CD14-positive monocyte (primary cell): ENCODE results near the gene APBA3. TPM values are rescaled to one million over a fixed set of nuclear protein-coding genes. Genes with fewer than 3 reads are reported as not detected.

Source experiments
- DNase-seq, 3 donors: peaks; one replicate each; pipeline ENCODE4 v3.0.0-alpha.2; 2011 to 2022
- H2AFZ ChIP-seq: 2 replicates; pipeline ENCODE4 v1.6.0; 2012; ENCODE audit warnings: mild to moderate bottlenecking, low read depth, low read length, inconsistent platforms; ENCODE audit not compliant: insufficient read depth, poor library complexity, severe bottlenecking
- H3K27ac ChIP-seq, 2 donors: 1 replicate in 1 of 2; 2 replicates in 1 of 2; pipeline ENCODE4 v1.5.1; 2012 to 2013; ENCODE audit warnings: low read length in 2 of 2, control low read depth in 1 of 2, inconsistent platforms in 1 of 2, low read depth in 1 of 2, mild to moderate bottlenecking in 1 of 2
- H3K27me3 ChIP-seq, 2 donors: one replicate each; pipeline versions ENCODE4 v1.6.0 to v1.6.1; 2011 to 2013; ENCODE audit warnings: low read length in 2 of 2; ENCODE audit not compliant: control insufficient read depth in 2 of 2, insufficient read depth in 2 of 2
- H3K36me3 ChIP-seq, 2 donors: replicated peaks in 1 of 2; 1 replicate in 1 of 2; 2 replicates in 1 of 2; pipeline versions ENCODE4 v1.5.1 to v1.6.1; 2012 to 2013; ENCODE audit warnings: low read length in 2 of 2, control low read depth in 1 of 2, inconsistent platforms in 1 of 2, mild to moderate bottlenecking in 1 of 2; ENCODE audit not compliant: insufficient read depth in 2 of 2, control insufficient read depth in 1 of 2
- H3K4me1 ChIP-seq, 2 donors: 1 replicate in 1 of 2; 2 replicates in 1 of 2; pipeline versions ENCODE4 v1.5.1 to v1.6.1; 2012 to 2013; ENCODE audit warnings: low read length in 2 of 2, control low read depth in 1 of 2, inconsistent platforms in 1 of 2, mild to moderate bottlenecking in 1 of 2, moderate library complexity in 1 of 2; ENCODE audit not compliant: insufficient read depth in 2 of 2, control insufficient read depth in 1 of 2
- H3K4me2 ChIP-seq: replicated peaks from 2 replicates; pipeline ENCODE3; 2012; ENCODE audit warnings: low read length, moderate library complexity, mild to moderate bottlenecking; ENCODE audit not compliant: poor library complexity, severe bottlenecking; ENCODE audit errors: extremely low read depth
- H3K4me3 ChIP-seq, 3 experiments: fragments of 200-600 bp in 1 of 3; sonication (generic) in 1 of 3; replicated peaks in 1 of 3; 1 replicate in 2 of 3; 2 replicates in 1 of 3; pipeline ENCODE4 v1.5.1; 2011 to 2013; ENCODE audit warnings: low read length in 3 of 3, mild to moderate bottlenecking in 3 of 3, control low read depth in 2 of 3, low read depth in 2 of 3, inconsistent platforms in 1 of 3, moderate library complexity in 1 of 3
- H3K79me2 ChIP-seq: 2 replicates; pipeline ENCODE4 v1.6.0; 2012; ENCODE audit warnings: mild to moderate bottlenecking, control low read depth, inconsistent platforms, low read length, moderate library complexity; ENCODE audit not compliant: insufficient read depth
- H3K9ac ChIP-seq: 2 replicates; pipeline ENCODE4 v1.6.0; 2017; ENCODE audit warnings: low read length, mild to moderate bottlenecking; ENCODE audit not compliant: insufficient read depth, poor library complexity, severe bottlenecking
- H3K9me3 ChIP-seq, 2 donors: replicated peaks in 1 of 2; 1 replicate in 1 of 2; 2 replicates in 1 of 2; pipeline versions ENCODE4 v1.5.1 to v1.6.1; 2012 to 2013; ENCODE audit warnings: low read length in 2 of 2, control low read depth in 1 of 2; ENCODE audit not compliant: control insufficient read depth in 1 of 2, insufficient read depth in 1 of 2
- H4K20me1 ChIP-seq: 2 replicates; pipeline ENCODE4 v1.6.0; 2012; ENCODE audit warnings: mild to moderate bottlenecking, low read length, control low read depth, moderate library complexity; ENCODE audit not compliant: insufficient read depth
- H3K27ac Mint-ChIP-seq, 7 donors: one replicate each; pipeline ENCODE4 v1.8.0; 2020; ENCODE audit warnings: mild to moderate bottlenecking in 7 of 7, mixed read lengths in 7 of 7, moderate library complexity in 6 of 7, inconsistent platforms in 2 of 7
- H3K27me3 Mint-ChIP-seq, 3 donors: one replicate each; pipeline ENCODE4 v1.8.0; 2021 to 2022; ENCODE audit warnings: low read depth in 3 of 3, mild to moderate bottlenecking in 3 of 3, mixed read lengths in 3 of 3, moderate library complexity in 3 of 3, inconsistent platforms in 1 of 3
- H3K36me3 Mint-ChIP-seq, 2 donors: one replicate each; pipeline ENCODE4 v1.8.0; 2020; ENCODE audit warnings: mixed read lengths in 2 of 2, inconsistent platforms in 1 of 2, mild to moderate bottlenecking in 1 of 2
- H3K4me1 Mint-ChIP-seq: one replicate; pipeline ENCODE4 v1.8.0; 2020; ENCODE audit warnings: mild to moderate bottlenecking, mixed read lengths
- H3K4me3 Mint-ChIP-seq, 2 donors: one replicate each; pipeline ENCODE4 v1.8.0; 2020; ENCODE audit warnings: mild to moderate bottlenecking in 2 of 2, mixed read lengths in 2 of 2, moderate library complexity in 1 of 2
- H3K9me3 Mint-ChIP-seq, 7 donors: one replicate each; pipeline ENCODE4 v1.8.0; 2020 to 2022; ENCODE audit warnings: mixed read lengths in 7 of 7, mild to moderate bottlenecking in 6 of 7, moderate library complexity in 6 of 7, inconsistent platforms in 2 of 7
- CTCF ChIP-seq: fragments of 200-600 bp; IDR thresholded peaks from one replicate; pipeline ENCODE4 v1.8.0; 2022; ENCODE audit warnings: antibody characterized with exemption, mild to moderate bottlenecking
- WGBS: methylation state at CpG from one replicate; pipeline ENCODE4 v1.1.5; 2013; ENCODE audit warnings: missing lambda C conversion rate; ENCODE audit not compliant: insufficient coverage; 5-methylcytosine and 5-hydroxymethylcytosine counted together
- intact Hi-C, 2 donors: fragments of 100-400 bp; cut with micrococcal nuclease; formaldehyde crosslinking; loops; one replicate each; pipeline versions ENCODE4 v1.15.0 to v1.15.1; 2023
- polyA plus RNA-seq, 3 donors: library from polyadenylated mRNA; depleted of rRNA in 1 of 3; unstranded in 2 of 3; stranded (reverse) in 1 of 3; fragments of 300-500 nt in 2 of 3; fragments of >200 nt in 1 of 3; fragmentation: Illumina TruSeq in 2 of 3; gene quantifications; 1 replicate in 2 of 3; 2 replicates in 1 of 3; pipeline ENCODE4 v1.2.3, GENCODE V29; 2012 to 2021

Gene APBA3
- polyA plus RNA-seq, 3 donors = 14.5 to 23.1 (median 16.1) TPM

DNA sequence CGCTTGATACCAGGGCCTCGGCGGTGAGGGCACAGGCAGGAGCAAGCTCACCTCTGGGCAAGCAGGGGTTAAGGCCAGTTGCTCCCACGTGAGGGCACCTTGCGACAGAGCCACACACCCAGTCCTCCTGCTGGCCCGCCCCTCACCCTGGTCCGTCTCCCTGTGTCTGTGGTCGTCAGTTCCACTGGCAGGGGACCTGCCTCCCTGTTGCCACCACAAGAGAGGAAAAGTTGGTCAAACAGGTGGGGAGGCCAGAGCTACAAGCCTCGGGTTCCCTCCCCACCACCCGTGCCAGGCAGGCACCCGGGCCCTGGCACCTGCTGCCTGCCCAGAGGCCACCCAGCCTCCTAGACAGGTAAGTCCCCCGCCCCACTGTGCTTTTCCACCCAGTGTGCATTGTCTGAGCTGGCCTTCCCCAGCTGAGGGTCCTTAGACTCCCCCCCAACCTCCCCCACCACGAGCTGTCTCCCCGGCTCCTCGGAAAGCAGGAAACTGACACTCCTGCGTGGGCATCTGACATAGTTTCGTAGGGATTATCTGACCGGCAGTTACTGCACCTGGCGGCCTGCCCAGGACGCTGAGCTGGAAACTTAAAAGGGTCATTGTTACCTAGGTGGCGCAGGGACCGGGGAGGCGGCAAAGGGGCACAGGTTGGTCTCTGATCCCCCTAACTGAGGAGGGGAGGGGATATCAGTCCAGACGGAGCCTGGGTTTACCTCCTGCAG, 53.1 kb downstream of the APBA3 start, which contains the start of gene TJP3:
Gene TJP3, plus strand, starts transcription at position 178 of the 725 bp plus-strand sequence. CDS start 20,049 bp downstream, outside the sequence.
- intact Hi-C loops = loop anchor here (5.0 kb wide), 1 partner anchor 41 kb away; no protein-coding TSS in a partner anchor
- peak within 1 kb of the TSS in 1 of 2 donors; percentile 53 for H3K4me3 Mint-ChIP-seq

DNA sequence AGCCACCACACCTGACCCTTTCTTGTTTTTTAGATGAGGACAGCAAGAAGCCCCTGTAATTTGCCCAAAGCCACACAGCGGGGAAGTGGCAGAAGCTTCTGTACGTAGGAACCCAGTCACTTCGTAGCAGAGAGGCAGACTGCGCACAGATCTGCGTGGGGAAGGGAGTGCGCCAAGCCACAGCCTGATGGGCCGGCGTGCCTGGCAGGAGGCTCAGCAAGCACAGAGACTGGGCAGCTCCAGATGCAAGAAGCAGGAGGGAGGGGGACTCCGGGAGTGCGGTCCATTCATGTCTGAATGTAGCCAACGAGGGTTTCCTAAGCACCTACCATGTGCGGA, 53.7 kb downstream of the APBA3 start:
- peaks cover 2 to 46% (median 22%) of the 10 kb centered on the region in 3 donors for H3K27me3 Mint-ChIP-seq
- no peak overlapping the region for H3K27ac ChIP-seq
- H3K9ac ChIP-seq = no peak overlapping the region
- H2AFZ ChIP-seq = no peak overlapping the region
- H3K36me3 Mint-ChIP-seq = no peaks in the 10 kb centered on the region
- DNase-seq = no peak
- no peaks in the 10 kb centered on the region for H3K9me3 ChIP-seq
- intact Hi-C loops = loop anchor here (5.0 kb wide), 1 partner anchor 41 kb away; no protein-coding TSS in a partner anchor
- H3K4me3 Mint-ChIP-seq = peak overlapping the region in 1 of 2 donors; percentile 53
- H4K20me1 ChIP-seq = no peaks in the 10 kb centered on the region
- WGBS = 88% methylated on average over 12 of the region's 12 CpGs
- H3K4me2 ChIP-seq = no peak overlapping the region
- peak overlapping the region in 2 of 7 donors; percentile 12 to 60 for H3K27ac Mint-ChIP-seq
- H3K4me1 ChIP-seq = peaks cover 9 to 22% of the 10 kb centered on the region in 2 donors
- no peaks in the 10 kb centered on the region for H3K36me3 ChIP-seq
- no peak for TF ChIP-seq CTCF
- peaks cover 0 to 13% of the 10 kb centered on the region in 2 donors for H3K27me3 ChIP-seq
- no peak overlapping the region for H3K4me3 ChIP-seq
- peaks cover 17% of the 10 kb centered on the region for H3K4me1 Mint-ChIP-seq
- H3K9me3 Mint-ChIP-seq = peaks cover 0 to 2% (median 0%) of the 10 kb centered on the region in 7 donors
- no peaks in the 10 kb centered on the region for H3K79me2 ChIP-seq

More for the DNA sequence above, 53.1 kb downstream of the APBA3 start, which contains the start of gene TJP3:
- Mint-ChIP-seq H3K36me3 (no peaks in the 10 kb centered on the region), H3K27me3 (peaks cover 7 to 48% (median 20%) of the 10 kb centered on the region in 3 donors), H3K9me3 (peaks cover 0 to 2% (median 0%) of the 10 kb centered on the region in 7 donors), H3K4me1 (peaks cover 22% of the 10 kb centered on the region), H3K27ac (peak within 1 kb of the TSS in 4 of 7 donors; percentile 15 to 60 (median 51))
- no peak for DNase-seq
- no peaks in the 10 kb centered on the region for H3K36me3 ChIP-seq
- no peaks in the 10 kb centered on the region for H4K20me1 ChIP-seq
- no peak for TF ChIP-seq CTCF
- H3K9me3 ChIP-seq = no peaks in the 10 kb centered on the region
- H3K4me1 ChIP-seq = peaks cover 9 to 22% of the 10 kb centered on the region in 2 donors
- no peak within 1 kb of the TSS for H3K9ac ChIP-seq
- no peak within 1 kb of the TSS for H2AFZ ChIP-seq
- H3K27ac ChIP-seq = no peak within 1 kb of the TSS
- H3K79me2 ChIP-seq = no peaks in the 10 kb centered on the region
- H3K4me3 ChIP-seq = no peak within 1 kb of the TSS
- WGBS = 49% methylated on average over 18 of the region's 24 CpGs
- H3K4me2 ChIP-seq = no peak within 1 kb of the TSS
- peaks cover 0 to 13% of the 10 kb centered on the region in 2 donors for H3K27me3 ChIP-seq
